Stimulated activated CD8-positive, alpha-beta memory T cell treated with anti-CD3 and anti-CD28 coated beads, Interleukin-12 subunit alpha, Interleukin-12 subunit beta, amount 100 ng/mL, for 24 hours (primary cell): ENCODE data around the gene TCP11L1.
"Not testable (repeated sequence)": the region's sequence is repeated elsewhere in the genome, so short reads cannot be mapped to it uniquely, and the experiment has no call there.

ENCODE experiments used
- DNase-seq: peaks from one replicate; pipeline ENCODE4 v3.0.0-alpha.2; 2020; ENCODE audit errors: extremely low read depth

The TCP11L1 gene

GRCh38 chr11:33029218-33029617 lies 10.2 kb upstream of the TCP11L1 start:
- DNase-seq: not testable (repeated sequence)

DNA sequence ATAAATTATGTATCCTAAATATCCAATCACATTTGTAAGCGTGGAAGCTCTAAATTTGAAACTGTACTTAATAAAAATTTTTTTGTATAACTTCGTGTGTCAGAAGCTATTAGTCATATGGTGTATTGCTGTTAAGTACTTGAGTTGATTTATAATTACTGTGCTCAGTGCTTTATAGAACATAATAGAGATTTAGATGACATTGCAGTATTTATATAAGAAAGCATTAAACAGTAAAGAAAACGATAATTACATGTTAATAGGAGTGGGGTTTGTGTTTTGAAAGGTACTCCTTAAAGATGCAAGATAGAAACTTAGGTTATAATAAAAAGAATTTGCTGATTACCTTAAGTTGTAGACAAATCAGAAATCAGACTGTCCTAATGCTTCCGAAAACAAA lies 5.9 kb upstream of the TCP11L1 start:
- no peak for DNase-seq

- DNase-seq: no peak
These were observed 4.4 kb upstream of the TCP11L1 start for GRCh38 chr11:33035011-33035410.

DNA sequence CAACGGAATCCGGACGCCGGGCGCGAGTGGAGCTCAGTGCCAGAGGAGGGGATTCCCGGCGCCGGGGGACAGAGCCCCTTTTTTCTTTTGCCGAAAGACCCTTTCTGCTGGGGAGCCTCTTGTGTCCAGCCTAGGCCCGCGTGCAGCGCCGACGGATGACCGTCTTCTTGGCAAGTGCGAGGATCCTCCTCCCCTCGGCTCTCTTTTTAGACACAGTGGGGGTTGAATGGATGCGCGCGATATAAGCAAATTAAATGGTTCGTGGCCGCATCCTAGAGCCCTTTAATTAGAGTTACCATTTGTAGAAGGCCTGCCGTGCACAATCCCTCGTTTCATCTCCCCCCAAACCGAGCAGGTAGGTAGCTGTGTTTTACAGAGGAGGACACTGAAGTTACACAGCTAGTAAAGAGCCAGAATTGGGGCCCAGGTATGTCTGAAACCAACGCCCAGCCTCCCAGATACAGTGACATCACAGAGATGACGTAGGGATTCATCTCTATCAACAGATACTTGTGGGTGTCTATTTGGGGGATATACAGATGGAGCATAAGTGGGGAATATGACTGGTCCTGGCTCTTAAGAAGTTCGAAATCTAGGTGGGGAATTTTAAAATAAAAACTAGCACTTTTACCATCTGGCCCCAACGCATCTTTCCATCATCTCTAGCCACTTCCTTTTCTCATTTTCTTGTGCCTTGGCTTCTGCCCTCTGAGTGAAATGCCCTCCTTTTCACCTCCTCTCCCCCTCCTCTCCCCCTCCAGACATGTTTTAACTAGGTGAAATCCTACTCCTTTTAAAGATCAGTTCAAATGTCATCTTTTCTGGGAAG lies 875 bp downstream of the TCP11L1 start:
- DNase-seq: no peak

DNA sequence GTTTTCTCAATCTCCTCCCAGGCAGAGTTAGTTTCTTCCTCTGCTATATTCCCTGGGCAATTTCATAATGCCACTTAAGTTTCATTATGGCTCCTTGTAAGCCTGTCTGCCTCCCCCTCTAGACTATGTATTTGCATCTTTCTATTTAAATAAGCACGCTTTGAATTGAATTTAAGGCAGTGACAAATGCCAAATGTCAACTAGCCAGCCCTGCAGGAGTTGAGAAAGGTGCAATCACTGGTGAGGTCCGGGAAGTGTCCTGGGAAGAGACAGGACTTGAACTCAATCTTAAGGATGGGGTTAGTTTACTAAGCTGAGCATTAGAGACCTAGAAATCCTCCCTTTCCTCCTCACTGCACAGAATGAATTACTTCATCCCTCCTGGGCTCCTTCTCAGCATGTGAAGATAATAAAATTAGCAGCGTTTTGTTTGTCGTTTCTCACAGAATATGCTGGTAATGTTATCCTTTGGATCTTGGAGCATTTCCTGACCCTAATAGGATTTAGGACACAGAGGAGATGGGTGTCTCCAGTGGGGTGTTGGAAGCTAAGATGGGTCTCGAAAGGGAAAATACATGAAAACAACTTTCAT lies 1.6 kb downstream of the TCP11L1 start:
- no peak for DNase-seq

DNA sequence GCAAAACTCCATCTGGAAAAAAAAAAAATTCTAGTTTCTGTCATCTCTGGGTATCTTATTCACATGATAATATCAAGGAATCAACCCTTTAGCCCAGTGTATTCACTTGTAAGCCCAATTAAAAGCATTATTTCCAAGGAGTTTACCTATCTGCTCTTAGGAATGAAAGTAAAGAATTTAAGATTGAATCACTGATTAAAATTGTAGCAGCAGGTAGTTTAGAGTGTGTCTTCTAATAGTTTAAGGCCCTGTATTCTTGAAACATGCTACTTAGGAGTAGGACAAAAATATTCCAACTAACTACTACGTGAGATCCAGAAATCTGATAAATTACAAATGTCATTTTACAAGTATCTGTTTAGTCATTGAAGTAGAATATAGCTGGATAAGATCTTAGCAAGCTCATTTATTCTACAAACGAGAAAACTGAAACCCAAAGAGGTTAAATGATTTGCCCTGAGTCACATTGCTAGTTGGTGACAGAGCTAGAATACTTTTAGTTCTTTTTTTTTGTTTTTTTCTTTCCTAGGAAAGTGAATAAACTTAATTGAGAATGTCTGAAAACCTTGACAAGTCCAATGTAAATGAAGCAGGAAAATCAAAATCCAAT lies 4.0 kb downstream of the TCP11L1 start:
- DNase-seq: no peak

DNA sequence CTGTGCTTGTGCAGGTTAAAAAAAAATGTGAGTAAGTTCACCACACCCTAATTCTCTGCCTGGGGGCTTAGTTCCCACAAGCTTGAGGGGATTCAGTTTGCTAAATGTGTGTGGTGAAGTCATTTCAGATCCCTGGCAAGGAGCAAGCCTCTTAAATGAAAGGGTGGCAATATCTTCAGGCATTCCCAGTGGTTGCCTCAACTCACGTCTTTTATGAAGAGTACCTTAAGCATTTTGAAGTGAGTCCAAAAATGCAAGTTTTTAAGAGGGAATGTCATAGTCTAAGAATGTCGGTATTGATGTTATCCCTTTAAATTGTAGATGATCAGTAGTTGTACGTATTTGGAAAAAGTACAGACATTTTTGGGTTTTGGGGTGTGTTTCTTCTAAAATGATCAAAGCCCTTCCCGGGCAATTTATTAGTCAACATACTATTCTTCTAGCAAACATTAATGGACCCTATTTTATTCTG lies 4.9 kb downstream of the TCP11L1 start:
- no peak for DNase-seq

GRCh38 chr11:33045551-33046255 lies 6.3 kb downstream of the TCP11L1 start:
- no peak for DNase-seq

GRCh38 chr11:33048701-33049100 lies 9.3 kb downstream of the TCP11L1 start:
- not testable (repeated sequence) for DNase-seq

DNA sequence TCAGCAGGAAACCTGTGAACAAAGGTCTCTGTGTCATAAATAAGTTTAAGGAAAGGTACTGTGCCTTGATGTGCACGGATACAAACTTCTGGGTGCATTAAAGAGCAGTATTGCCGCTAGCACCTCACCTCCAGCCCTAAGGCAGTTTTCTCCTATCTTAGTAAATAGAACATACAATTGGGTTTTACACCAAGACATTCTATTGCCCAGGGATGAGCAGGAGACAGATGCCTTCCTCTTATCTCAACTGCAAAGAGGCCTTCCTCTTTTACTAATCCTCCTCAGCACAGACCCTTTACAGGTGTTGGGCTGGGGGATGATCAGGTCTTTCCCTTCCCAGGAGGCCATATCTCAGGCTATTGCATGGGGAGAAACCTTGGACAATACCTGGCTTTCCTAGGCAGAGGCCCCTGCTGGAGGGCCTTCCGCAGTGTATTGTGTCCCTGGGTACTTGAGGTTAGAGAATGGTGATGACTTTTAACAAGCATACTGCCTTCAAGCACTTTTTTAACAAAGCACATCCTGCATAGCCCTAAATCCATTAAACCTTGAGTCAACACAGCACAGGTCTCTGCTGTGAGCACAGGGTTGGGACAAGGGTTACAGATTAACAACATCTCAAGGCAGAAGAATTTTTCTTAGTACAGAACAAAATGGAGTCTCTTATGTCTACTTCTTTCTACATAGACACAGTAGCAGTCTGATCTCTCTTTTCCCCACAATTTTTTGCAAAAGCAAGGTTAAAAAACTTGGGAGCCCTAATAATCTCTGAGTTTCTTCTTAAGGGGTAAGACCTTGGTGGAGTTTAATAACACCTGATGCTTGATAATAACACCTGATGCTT lies 10.4 kb downstream of the TCP11L1 start:
- not testable (repeated sequence) for DNase-seq

DNA sequence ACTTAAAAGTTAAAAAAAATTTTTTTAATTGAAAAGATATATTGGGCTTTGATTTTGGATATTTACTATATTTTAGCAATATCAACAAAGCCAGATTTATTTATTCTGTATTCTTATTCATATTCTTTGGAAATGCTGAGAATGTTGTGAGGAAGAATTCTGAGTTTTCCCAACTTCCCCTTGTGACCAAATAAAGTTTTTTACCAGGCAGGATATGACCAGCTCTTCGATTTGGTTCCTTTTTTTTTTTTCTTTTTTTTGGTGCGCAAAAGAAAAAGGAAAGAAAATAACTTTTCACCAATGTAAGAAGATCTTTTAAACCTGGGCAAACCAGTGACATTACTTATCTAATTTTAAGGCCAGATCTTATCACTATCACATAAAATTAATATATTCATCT lies 12.9 kb downstream of the TCP11L1 start:
- DNase-seq: no peak

- DNase-seq: no peak
These were observed 16.0 kb downstream of the TCP11L1 start for GRCh38 chr11:33055375-33055774.

- DNase-seq: no peak
These were observed 17.9 kb downstream of the TCP11L1 start for GRCh38 chr11:33057284-33057683.

- no peak for DNase-seq
These were observed 20.1 kb downstream of the TCP11L1 start for GRCh38 chr11:33059331-33060007.

DNA sequence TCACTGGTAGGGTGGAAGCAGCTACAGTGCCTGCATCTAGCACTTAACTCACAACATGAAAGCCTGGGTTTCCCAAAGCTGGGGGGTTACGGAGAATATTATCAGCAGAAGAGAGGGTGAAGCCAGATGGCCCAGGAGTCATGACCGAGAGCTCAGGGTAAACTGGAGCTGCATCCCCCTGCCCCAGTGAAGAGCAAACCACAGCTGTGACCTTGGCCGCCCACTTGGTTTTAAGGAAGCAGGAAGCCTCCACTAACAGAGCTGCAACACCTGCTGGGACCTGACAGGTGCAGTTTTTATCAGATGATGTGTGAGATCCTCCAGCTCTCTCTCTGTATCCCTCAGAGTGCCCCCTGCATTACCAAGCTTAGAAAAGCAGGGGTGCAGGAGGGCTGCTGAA lies 20.9 kb downstream of the TCP11L1 start:
- no peak for DNase-seq

DNA sequence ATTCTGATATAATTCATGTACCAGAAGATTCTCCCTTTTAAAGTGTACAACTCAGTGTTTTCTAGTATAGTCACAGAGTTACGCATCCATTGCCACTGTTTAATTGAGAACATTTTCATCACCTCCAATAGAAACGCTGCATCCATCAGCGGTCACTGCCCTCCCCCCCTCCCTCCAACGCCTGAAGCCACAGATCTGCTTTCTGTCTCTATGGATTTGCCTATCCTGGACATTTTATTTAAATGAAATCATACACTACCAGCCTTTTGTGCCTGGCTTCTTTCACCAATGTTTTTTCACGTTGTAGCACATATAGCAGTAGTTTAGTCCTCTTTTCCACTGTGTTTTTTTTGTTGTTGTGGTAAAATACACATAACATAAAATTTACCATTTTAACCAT lies 22.8 kb downstream of the TCP11L1 start:
- DNase-seq: no peak

DNA sequence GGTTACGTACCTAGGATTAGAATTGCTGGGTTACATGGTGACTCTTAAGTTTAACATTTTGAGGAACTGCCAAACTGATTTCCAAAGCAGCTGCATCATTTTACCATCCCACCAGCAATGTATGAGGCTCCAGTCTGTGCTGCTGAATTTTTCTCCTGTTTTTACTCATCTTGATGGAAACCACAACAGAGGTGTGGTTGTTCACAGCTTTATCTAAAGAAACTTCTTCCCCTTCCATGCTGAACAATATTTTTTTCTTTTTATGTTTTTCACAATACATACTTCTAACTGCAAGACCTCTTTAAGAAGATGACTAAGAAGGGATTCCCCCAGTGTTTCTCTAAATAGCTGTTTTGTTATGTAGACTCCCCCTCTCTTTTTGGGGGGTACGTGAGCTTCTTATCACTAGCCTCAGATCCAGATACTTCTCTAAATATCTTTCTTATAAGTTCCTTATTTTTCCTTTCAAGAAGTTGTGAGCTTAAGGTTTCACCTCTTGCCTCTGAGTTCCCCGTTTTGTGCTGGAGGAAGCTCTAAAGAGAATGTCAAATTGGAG lies 24.0 kb downstream of the TCP11L1 start:
- DNase-seq: no peak

GRCh38 chr11:33064033-33064825 lies 24.9 kb downstream of the TCP11L1 start:
- DNase-seq: no peak

GRCh38 chr11:33064866-33065265 lies 25.5 kb downstream of the TCP11L1 start:
- no peak for DNase-seq
